Heart right ventricle (tissue), 16 donors: ENCODE data around the gene DIAPH1. TPM values are rescaled to one million over a fixed set of nuclear protein-coding genes. Genes with fewer than 3 reads are reported as not detected.

ENCODE experiments used
- ATAC-seq, 8 donors: fragments of 200-7000 bp; cut with Tn5 transposase; one replicate each; pipeline ENCODE4 v1.9.1; 2020; ENCODE audit warnings: mild to moderate bottlenecking in 8 of 8, moderate library complexity in 8 of 8, moderate number of reproducible peaks in 1 of 8
- DNase-seq, 2 donors: peaks; one replicate each; pipeline ENCODE4 v3.0.0-alpha.2; 2020
- H3K27ac ChIP-seq, 10 donors: fragments of 200-600 bp; sonication (generic) in 2 of 10; one replicate each; pipeline versions ENCODE4 v1.5.0 to v1.8.0; 2020 to 2022; ENCODE audit warnings: mild to moderate bottlenecking in 3 of 10
- H3K27me3 ChIP-seq, 7 donors: fragments of 200-600 bp; one replicate each; pipeline ENCODE4 v1.8.0; 2021 to 2022; ENCODE audit warnings: mild to moderate bottlenecking in 2 of 7
- H3K36me3 ChIP-seq, 9 donors: fragments of 200-600 bp; sonication (generic) in 1 of 9; one replicate each; pipeline versions ENCODE4 v1.5.0 to v1.8.0; 2020 to 2022; ENCODE audit warnings: mild to moderate bottlenecking in 2 of 9
- H3K4me1 ChIP-seq, 9 donors: fragments of 200-600 bp; sonication (generic) in 1 of 9; one replicate each; pipeline versions ENCODE4 v1.5.0 to v1.8.0; 2020 to 2022; ENCODE audit warnings: mild to moderate bottlenecking in 4 of 9
- H3K4me3 ChIP-seq, 10 donors: fragments of 200-600 bp; sonication (generic) in 2 of 10; one replicate each; pipeline versions ENCODE4 v1.5.0 to v1.8.0; 2020 to 2022; ENCODE audit warnings: mild to moderate bottlenecking in 7 of 10, moderate library complexity in 2 of 10
- H3K9me3 ChIP-seq, 11 donors: fragments of 200-600 bp in 10 of 11; sonication (generic) in 2 of 11; one replicate each; pipeline versions ENCODE4 v1.5.0 to v1.8.0; 2013 to 2022; ENCODE audit warnings: mild to moderate bottlenecking in 2 of 11, control low read depth in 1 of 11, moderate library complexity in 1 of 11
- CTCF ChIP-seq, 9 donors: fragments of 200-600 bp; sonication (generic) in 2 of 9; IDR thresholded peaks; one replicate each; pipeline versions ENCODE4 v1.5.0 to v1.8.0; 2021 to 2022; ENCODE audit warnings: antibody characterized with exemption in 9 of 9, mild to moderate bottlenecking in 5 of 9, moderate library complexity in 1 of 9
- WGBS, 2 donors: extraction: QIAGEN DNeasy Blood & Tissue Kit; methylation state at CpG; one replicate each; pipeline ENCODE4 v1.1.7; 2013; ENCODE audit warnings: inconsistent platforms in 1 of 2; 5-methylcytosine and 5-hydroxymethylcytosine counted together
- intact Hi-C, 10 donors: fragments of 100-400 bp; cut with DNase I; formaldehyde crosslinking; loops; one replicate each; pipeline versions ENCODE4 v1.11.1 to v1.14.2; 2022
- polyA plus RNA-seq, 2 donors: library from polyadenylated mRNA; stranded (reverse); fragments of 200-250 nt; gene quantifications; one replicate each; pipeline ENCODE4 v1.2.3, GENCODE V29; 2013
- total RNA-seq, 10 donors: library from RNA; stranded (reverse); fragmentation: NEBNext Ultra II Directional in 3 of 10; extraction: Animal tissue kit (Norgen Biotek cat#: 25700) in 3 of 10; gene quantifications; one replicate each; pipeline versions ENCODE4 v1.2.1 to v1.2.4, GENCODE V29; 2021 to 2023
- donor health status: Arrhythmogenic right ventricular cardiomyopathy.
- donor health status: ischemic (EF 13 %, LVEDD 7.1; RV severe dilation, severe dysfunction).
- donor health status: healthy with polysubstance abuse.
- donor health status: DM: no; HTN: yes; CAD: no.
- donor health status: DM: no; HTN: no; CAD: no.
- donor health status: ischemic (EF 25% LVEDD 6.9; RV normal size, moderate dysfunction).
- donor health status: ischemic (EF 25% LVEDD 5.7; RV mildly dilated, moderate dysfunction).
- donor health status: healthy.
- donor health status: DM: yes; HTN: yes; CAD: no.
- donor health status: Ischemic cardiomyopathy.
- donor health status: ischemic (EF 35%, LVEDD 5.7; RV mildly dilated, moderate dysfunction).
- donor health status: nonischemic (EF 11% LVEDD 7.7; RV severe dilation, severe dysfunction).
- donor health status: DM: yes; HTN: yes; CAD: no.
- donor health status: PGD.
- donor health status: ischemic (EF 29% LVEDD 5.4; RV normal size, mild dysfunction).
- donor health status: nonischemic (EF 23%, LVEDD 6.1; RV moderate dilation, normal function).

Gene DIAPH1
- total and polyA plus RNA-seq, 12 donors, result 27.3 to 93.2 (median 45.6) TPM

GRCh38 chr5:141512911-141513626 is 105.7 kb downstream of the DIAPH1 start:
- 4 to 10% methylated on average over 42 to 43 of the region's 43 CpGs for WGBS, 2 donors
- Histone ChIP-seq H3K36me3 (peaks cover 0 to 59% (median 15%) of the 10 kb centered on the region in 9 donors), H3K4me1 (peaks cover 20 to 80% (median 63%) of the 10 kb centered on the region in 9 donors), H3K4me3 (peak overlapping the region; percentile 32 to 68 (median 56)), H3K9me3 (no peaks in the 10 kb centered on the region), H3K27ac (peak overlapping the region; percentile 65 to 95 (median 86)), H3K27me3 (no peaks in the 10 kb centered on the region)
- intact Hi-C loops, result loop anchor here in 2 of 10 donors (5.0 kb wide), 1 partner anchor 36 kb away; the partner anchor contains the start of gene PCDHGC3 (in 2 of the 2)
- peak in 1 of 2 donors; percentile 44 for DNase-seq
- ATAC-seq, result peak; percentile 2 to 50 (median 36)
- no peak for TF ChIP-seq CTCF (IDR thresholded peaks at IDR 0.05)

- Histone ChIP-seq H3K27ac (peak overlapping the region in 9 of 10 donors; percentile 82 to 95 (median 86)), H3K36me3 (peaks cover 0 to 53% (median 15%) of the 10 kb centered on the region in 9 donors), H3K4me3 (peak overlapping the region; percentile 12 to 68 (median 56)), H3K27me3 (no peaks in the 10 kb centered on the region), H3K4me1 (peaks cover 26 to 85% (median 69%) of the 10 kb centered on the region in 9 donors), H3K9me3 (no peaks in the 10 kb centered on the region)
- TF ChIP-seq CTCF (IDR thresholded peaks at IDR 0.05), result peak; percentile 76 to 91 (median 84)
- peak; percentile 3 to 33 (median 27) for ATAC-seq
- 14 to 25% methylated on average over 28 of the region's 28 CpGs for WGBS, 2 donors
- intact Hi-C loops, result loop anchor here in 2 of 10 donors (5.0 kb wide), 1 partner anchor 35 kb away; the partner anchor contains the start of gene PCDHGC3 (in 2 of the 2)
- DNase-seq, result peak; percentile 83 to 85
Observed at GRCh38 chr5:141512390-141512910, 106.3 kb downstream of the DIAPH1 start.

GRCh38 chr5:141511771-141512325 is 107.0 kb downstream of the DIAPH1 start:
- no peak for TF ChIP-seq CTCF (IDR thresholded peaks at IDR 0.05)
- Histone ChIP-seq H3K36me3 (peaks cover 0 to 47% (median 15%) of the 10 kb centered on the region in 9 donors), H3K4me1 (peaks cover 30 to 87% (median 75%) of the 10 kb centered on the region in 9 donors), H3K27ac (peak overlapping the region in 9 of 10 donors; percentile 82 to 95 (median 86)), H3K4me3 (peak overlapping the region in 3 of 10 donors; percentile 60 to 68 (median 65)), H3K9me3 (no peaks in the 10 kb centered on the region), H3K27me3 (no peaks in the 10 kb centered on the region)
- intact Hi-C loops, result loop anchor here in 2 of 10 donors (5.0 kb wide), 1 partner anchor 35 kb away; the partner anchor contains the start of gene PCDHGC3 (in 2 of the 2)
- 62 to 73% methylated on average over 4 of the region's 4 CpGs for WGBS, 2 donors
- ATAC-seq (no peak), DNase-seq (no peak)
